ENCODE data around the gene GPR22. TPM values are rescaled to one million over a fixed set of nuclear protein-coding genes. Genes with fewer than 3 reads are reported as not detected.

The GPR22 gene
- total and polyA plus RNA-seq, 2 of the 4 experiments (the other 2 are of a cell fraction) = not detected

- no peak for TF ChIP-seq MAFK (IDR thresholded peaks at IDR 0.05; ENCODE audit: low read depth, low read length)
Observed at GRCh38 chr7:107471292-107472070, 1.6 kb downstream of the GPR22 start (continued).

- Histone ChIP-seq H3K23ac (ENCODE audit: low read depth, low read length) (no peak overlapping the region), H3K27me3 (ENCODE audit: control insufficient read depth, insufficient read depth, low read length) (no peaks in the 10 kb centered on the region), H3K18ac (ENCODE audit: low read depth, low read length) (no peak overlapping the region), H3K4me2 (ENCODE audit: low read depth, low read length) (no peak overlapping the region), H2BK15ac (ENCODE audit: low read depth, low read length) (no peak overlapping the region), H2AFZ (replicated peaks; ENCODE audit: low read length, poor library complexity) (no peak overlapping the region), H3K14ac (replicated peaks; ENCODE audit: low read depth, low read length) (no peak overlapping the region), H4K8ac (ENCODE audit: low read depth in 2 of 2, low read length in 2 of 2) (no peak overlapping the region), H2BK120ac (ENCODE audit: low read depth, low read length) (no peak overlapping the region), H3K27ac (ENCODE audit: insufficient read depth, low read length) (no peak overlapping the region), H2BK20ac (ENCODE audit: low read depth, low read length) (no peak overlapping the region), H4K20me1 (ENCODE audit: insufficient read depth, low read length) (peaks cover 3% of the 10 kb centered on the region; the same call in 1 of the 2 replicates), H3K79me1 (ENCODE audit: low read depth in 1 of 2, low read length in 2 of 2) (peaks cover 0 to 3% of the 10 kb centered on the region in 2 experiments; a peak in 2 of 4 replicates), H3K9ac (ENCODE audit: low read depth, low read length) (no peak overlapping the region), H2BK5ac (ENCODE audit: low read depth, low read length, poor library complexity, severe bottlenecking) (no peak overlapping the region), H3K36me3 (ENCODE audit: control insufficient read depth, insufficient read depth, low read length) (no peaks in the 10 kb centered on the region), H3K56ac (ENCODE audit: extremely low read depth, insufficient read depth, low read length) (no peak overlapping the region), H3K9me3 (ENCODE audit: control insufficient read depth, insufficient read depth, low read length) (no peaks in the 10 kb centered on the region), H4K91ac (ENCODE audit: insufficient read depth, low read depth, low read length) (no peak overlapping the region), H3K4me3 (ENCODE audit: insufficient read depth, low read depth, low read length) (no peak overlapping the region), H3K4ac (ENCODE audit: low read depth, low read length) (no peak overlapping the region), H2AK9ac (replicated peaks; ENCODE audit: low read depth, low read length, poor library complexity) (no peak overlapping the region), H2AK5ac (ENCODE audit: low read depth, low read length) (no peak overlapping the region), H4K5ac (ENCODE audit: low read depth, low read length) (no peak overlapping the region), H3K4me1 (ENCODE audit: control insufficient read depth, insufficient read depth, low read length) (no peaks in the 10 kb centered on the region; the same call in 1 of the 2 replicates), H3K9me1 (ENCODE audit: insufficient read depth, low read length) (no peaks in the 10 kb centered on the region)
- ATAC-seq (ENCODE audit: low read depth) = no peak
- ChIA-PET POLR2A (ENCODE audit: unreplicated experiment) (interaction anchor here (0.7 kb wide), 1 partner anchor 320 kb away, joined by 6 read pairs; no protein-coding TSS in a partner anchor), CTCF (no interaction called here)
- intact Hi-C loops (cut with micrococcal nuclease) = no loop called here
- no peak for DNase-seq
- in situ Hi-C loops (cut with MboI; ENCODE audit: low sequenced_read_pairs) = no loop called here
- TF ChIP-seq NFE2L2 (IDR thresholded peaks at IDR 0.05; ENCODE audit: low read depth, low read length) (no peak), POLR2A (IDR thresholded peaks at IDR 0.05; ENCODE audit: low read depth, low read length) (no peak), CEBPB (IDR thresholded peaks at IDR 0.05; ENCODE audit: low read depth, low read length) (no peak), BHLHE40 (IDR thresholded peaks at IDR 0.05; ENCODE audit: low read depth, low read length) (no peak), MAFK (IDR thresholded peaks at IDR 0.05; ENCODE audit: low read depth, low read length) (no peak), FOS (IDR thresholded peaks at IDR 0.05; ENCODE audit: low read depth, low read length) (no peak), CHD1 (IDR thresholded peaks at IDR 0.05; ENCODE audit: low read depth, low read length) (no peak), MXI1 (IDR thresholded peaks at IDR 0.05; ENCODE audit: borderline replicate concordance, low read depth, low read length) (no peak), ELK1 (IDR thresholded peaks at IDR 0.05; ENCODE audit: borderline replicate concordance, low read depth, low read length) (no peak), USF2 (IDR thresholded peaks at IDR 0.05; ENCODE audit: low read depth, low read length) (no peak), RAD21 (IDR thresholded peaks at IDR 0.05; ENCODE audit: low read length) (no peak)
- no TSS peak for BruUV-seq (replicated peaks)
- WGBS, 2 experiments (ENCODE audit: extremely low coverage in 2 of 2, insufficient read length in 1 of 2) = no CpG with 5 or more reads among the region's 3 CpGs
- dilution Hi-C loops (cut with HindIII; ENCODE audit: low sequenced_read_pairs, unreplicated experiment) = loop anchor here (25.0 kb wide), 1 partner anchor 240 kb away; no protein-coding TSS in a partner anchor
Observed at GRCh38 chr7:107472116-107472515, 2.3 kb downstream of the GPR22 start.

Data from IMR-90 (cell line).